ENCODE results near the gene SGPP2.

SGPP2 gene

DNA sequence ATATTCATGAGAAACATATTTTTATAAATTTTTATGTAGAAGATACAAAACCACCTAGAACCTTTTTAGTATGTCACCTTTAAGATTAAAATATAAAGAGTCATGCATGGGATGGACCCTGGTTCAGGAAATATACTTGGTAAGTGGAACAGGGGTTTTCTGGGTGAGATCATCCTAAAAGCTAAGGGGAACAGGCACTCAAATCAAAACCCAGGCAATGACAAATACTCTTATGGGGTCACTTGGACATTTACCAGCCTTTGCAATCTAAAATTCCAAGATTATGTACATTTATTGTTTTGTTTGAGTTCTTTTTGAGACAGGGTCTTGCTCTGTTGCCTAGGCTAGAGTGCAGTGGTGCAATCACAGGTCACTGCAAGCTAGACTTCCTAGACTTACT lies 65.8 kb downstream of the SGPP2 start:
- no peak overlapping the region for H3K4me3 ChIP-seq (ENCODE audit: low read depth in 1 of 5, low read length in 5 of 5)
- H3K9ac ChIP-seq (ENCODE audit: low read length in 5 of 5), result no peak overlapping the region
- no peaks in the 10 kb centered on the region for H3K36me3 ChIP-seq (ENCODE audit: control insufficient read depth in 5 of 5, insufficient read depth in 5 of 5, low read length in 5 of 5)
- no peaks in the 10 kb centered on the region for H3K27me3 ChIP-seq (ENCODE audit: control insufficient read depth in 5 of 5, insufficient read depth in 4 of 5, low read length in 5 of 5)
- no peak overlapping the region for H3K27ac ChIP-seq (ENCODE audit: low read depth, low read length)
- H3K9me3 ChIP-seq (ENCODE audit: control insufficient read depth in 5 of 5, low read length in 5 of 5), result no peaks in the 10 kb centered on the region
- H3K4me1 ChIP-seq (ENCODE audit: control insufficient read depth in 5 of 5, insufficient read depth in 5 of 5, low read length in 5 of 5), result peaks cover 0 to 17% (median 12%) of the 10 kb centered on the region in 5 donors

DNA sequence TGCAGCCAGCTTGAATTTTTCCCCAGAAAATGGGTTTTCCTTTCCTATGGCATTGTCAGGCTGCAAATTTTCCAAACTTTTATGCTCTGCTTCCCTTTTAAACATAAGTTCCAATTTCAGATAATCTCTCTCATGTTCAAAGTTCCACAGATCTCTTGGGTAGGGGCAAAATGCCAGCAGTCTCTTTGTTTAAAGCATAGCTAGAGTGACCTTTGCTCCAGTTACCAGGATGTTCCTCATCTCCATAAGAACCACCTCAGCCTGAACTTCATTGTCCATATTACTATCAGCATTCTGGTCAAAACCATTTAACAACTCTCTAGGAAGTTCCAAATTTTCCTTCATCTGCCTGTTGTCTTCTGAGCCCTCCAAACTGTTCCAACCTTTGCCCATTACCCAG lies 68.3 kb downstream of the SGPP2 start:
- Histone ChIP-seq H3K9me3 (ENCODE audit: control insufficient read depth in 5 of 5, low read length in 5 of 5) (no peaks in the 10 kb centered on the region), H3K27ac (ENCODE audit: low read depth, low read length) (no peak overlapping the region), H3K36me3 (ENCODE audit: control insufficient read depth in 5 of 5, insufficient read depth in 5 of 5, low read length in 5 of 5) (no peaks in the 10 kb centered on the region), H3K9ac (ENCODE audit: low read length in 5 of 5) (no peak overlapping the region), H3K4me3 (ENCODE audit: low read depth in 1 of 5, low read length in 5 of 5) (no peak overlapping the region), H3K4me1 (ENCODE audit: control insufficient read depth in 5 of 5, insufficient read depth in 5 of 5, low read length in 5 of 5) (peaks cover 0 to 3% (median 0%) of the 10 kb centered on the region in 5 donors), H3K27me3 (ENCODE audit: control insufficient read depth in 5 of 5, insufficient read depth in 4 of 5, low read length in 5 of 5) (no peaks in the 10 kb centered on the region)

DNA sequence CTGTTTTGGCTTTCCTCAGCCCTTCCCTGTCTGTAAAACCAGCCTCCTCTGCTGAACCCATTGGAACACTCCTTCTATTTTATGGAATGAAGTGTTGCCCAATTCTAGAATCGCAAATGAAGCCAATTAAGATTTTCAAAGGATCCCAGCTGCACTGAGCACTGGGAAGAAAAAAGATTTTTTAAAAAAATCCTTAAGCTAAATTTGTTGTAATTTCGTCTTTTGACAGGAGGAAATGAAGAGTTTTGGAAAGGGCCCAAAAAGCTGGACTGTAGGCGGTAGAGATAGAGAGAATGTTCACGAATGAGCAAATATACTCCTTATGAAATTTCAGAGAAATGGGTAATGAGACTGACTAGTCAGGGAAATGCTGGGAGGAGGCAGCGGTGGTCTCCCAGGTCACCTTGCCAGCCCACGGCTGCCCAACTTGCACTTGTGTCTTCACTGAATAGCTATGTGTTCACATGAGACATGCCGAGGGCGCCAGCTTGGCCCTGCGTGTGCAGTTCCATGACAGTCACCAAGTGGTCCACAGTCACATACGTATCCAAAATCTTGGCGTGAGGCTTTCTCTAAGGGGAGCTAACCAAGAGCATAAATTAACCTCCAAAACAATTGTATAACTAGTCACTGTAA lies 69.9 kb downstream of the SGPP2 start:
- H3K27ac ChIP-seq (ENCODE audit: low read depth, low read length), result no peak overlapping the region
- H3K9ac ChIP-seq (ENCODE audit: low read length in 5 of 5), result no peak overlapping the region
- no peak overlapping the region for H3K4me3 ChIP-seq (ENCODE audit: low read depth in 1 of 5, low read length in 5 of 5)
- H3K4me1 ChIP-seq (ENCODE audit: control insufficient read depth in 5 of 5, insufficient read depth in 5 of 5, low read length in 5 of 5), result peaks cover 0 to 3% (median 0%) of the 10 kb centered on the region in 5 donors
- H3K27me3 ChIP-seq (ENCODE audit: control insufficient read depth in 5 of 5, insufficient read depth in 4 of 5, low read length in 5 of 5), result no peaks in the 10 kb centered on the region
- H3K36me3 ChIP-seq (ENCODE audit: control insufficient read depth in 5 of 5, insufficient read depth in 5 of 5, low read length in 5 of 5), result no peaks in the 10 kb centered on the region
- H3K9me3 ChIP-seq (ENCODE audit: control insufficient read depth in 5 of 5, low read length in 5 of 5), result no peaks in the 10 kb centered on the region

DNA sequence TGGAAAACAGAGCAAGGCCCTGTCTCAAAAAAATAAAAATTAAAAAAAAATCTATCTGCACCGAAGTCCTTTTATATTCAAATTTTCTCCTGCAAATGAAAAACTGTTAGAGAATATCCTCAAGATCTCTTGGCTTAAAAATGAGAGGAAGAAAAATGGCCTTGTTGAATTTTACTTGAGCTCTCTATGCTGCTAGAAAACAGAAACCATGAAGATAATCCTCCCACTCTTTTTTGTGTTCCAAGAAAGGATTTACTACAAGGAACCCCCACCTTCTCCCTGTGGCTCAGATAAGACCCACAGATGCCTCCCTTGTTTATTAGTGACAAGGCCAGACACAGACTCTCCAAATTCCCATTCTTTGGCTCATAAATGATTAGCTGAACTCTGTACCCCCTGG lies 71.0 kb downstream of the SGPP2 start:
- H3K36me3 ChIP-seq (ENCODE audit: control insufficient read depth in 5 of 5, insufficient read depth in 5 of 5, low read length in 5 of 5), result no peaks in the 10 kb centered on the region
- H3K4me1 ChIP-seq (ENCODE audit: control insufficient read depth in 5 of 5, insufficient read depth in 5 of 5, low read length in 5 of 5), result peaks cover 0 to 3% (median 0%) of the 10 kb centered on the region in 5 donors
- no peak overlapping the region for H3K27ac ChIP-seq (ENCODE audit: low read depth, low read length)
- no peak overlapping the region for H3K4me3 ChIP-seq (ENCODE audit: low read depth in 1 of 5, low read length in 5 of 5)
- H3K9ac ChIP-seq (ENCODE audit: low read length in 5 of 5), result no peak overlapping the region
- H3K9me3 ChIP-seq (ENCODE audit: control insufficient read depth in 5 of 5, low read length in 5 of 5), result no peaks in the 10 kb centered on the region
- no peaks in the 10 kb centered on the region for H3K27me3 ChIP-seq (ENCODE audit: control insufficient read depth in 5 of 5, insufficient read depth in 4 of 5, low read length in 5 of 5)

DNA sequence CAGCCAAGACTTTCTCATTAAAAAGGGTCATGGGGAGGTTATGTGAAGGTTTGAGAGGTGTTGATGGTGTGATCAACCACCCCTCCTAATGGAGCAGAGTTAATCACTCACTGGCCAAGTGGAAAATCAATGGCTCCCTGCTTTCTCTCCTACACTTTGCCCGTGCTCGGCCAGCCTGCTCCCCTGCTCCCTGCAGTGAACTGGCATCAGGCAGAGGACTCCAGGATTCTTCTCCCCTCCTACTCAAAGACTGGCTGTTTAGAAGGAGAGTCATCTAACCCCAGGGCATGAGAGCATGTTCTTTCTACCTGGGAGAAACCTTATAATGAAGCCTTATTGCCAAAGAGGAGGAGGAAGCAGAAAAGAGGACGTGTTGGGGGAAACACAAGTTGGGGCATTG lies 74.9 kb downstream of the SGPP2 start:
- Histone ChIP-seq H3K27me3 (ENCODE audit: control insufficient read depth in 5 of 5, insufficient read depth in 4 of 5, low read length in 5 of 5) (no peaks in the 10 kb centered on the region), H3K4me3 (ENCODE audit: low read depth in 1 of 5, low read length in 5 of 5) (no peak overlapping the region), H3K9ac (ENCODE audit: low read length in 5 of 5) (no peak overlapping the region), H3K27ac (ENCODE audit: low read depth, low read length) (no peak overlapping the region), H3K4me1 (ENCODE audit: control insufficient read depth in 5 of 5, insufficient read depth in 5 of 5, low read length in 5 of 5) (peaks cover 0 to 3% (median 0%) of the 10 kb centered on the region in 5 donors), H3K9me3 (ENCODE audit: control insufficient read depth in 5 of 5, low read length in 5 of 5) (no peaks in the 10 kb centered on the region), H3K36me3 (ENCODE audit: control insufficient read depth in 5 of 5, insufficient read depth in 5 of 5, low read length in 5 of 5) (no peaks in the 10 kb centered on the region)

DNA sequence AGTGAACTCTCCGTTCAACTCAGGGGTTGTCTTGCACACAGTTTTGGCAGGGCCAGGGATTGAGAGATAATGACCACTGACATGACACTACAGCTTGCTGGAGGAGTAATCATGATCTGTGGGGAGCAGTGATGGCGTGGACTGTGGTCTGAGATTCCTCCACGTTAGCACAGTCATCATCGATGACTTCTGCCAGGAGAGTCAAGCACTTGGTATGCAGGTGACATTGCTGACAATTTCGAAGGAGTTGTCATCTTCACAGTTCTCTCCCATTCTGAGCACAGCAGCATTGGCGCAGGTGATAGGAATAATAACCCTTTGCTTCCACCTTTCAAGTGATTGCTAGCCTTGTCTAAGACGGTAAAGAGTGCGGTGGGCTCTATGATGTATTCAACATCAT lies 79.8 kb downstream of the SGPP2 start:
- H3K36me3 ChIP-seq (ENCODE audit: control insufficient read depth in 5 of 5, insufficient read depth in 5 of 5, low read length in 5 of 5), result no peaks in the 10 kb centered on the region
- H3K4me3 ChIP-seq (ENCODE audit: low read depth in 1 of 5, low read length in 5 of 5), result no peak overlapping the region
- H3K9ac ChIP-seq (ENCODE audit: low read length in 5 of 5), result no peak overlapping the region
- H3K27ac ChIP-seq (ENCODE audit: low read depth, low read length), result no peak overlapping the region
- no peaks in the 10 kb centered on the region for H3K27me3 ChIP-seq (ENCODE audit: control insufficient read depth in 5 of 5, insufficient read depth in 4 of 5, low read length in 5 of 5)
- H3K4me1 ChIP-seq (ENCODE audit: control insufficient read depth in 5 of 5, insufficient read depth in 5 of 5, low read length in 5 of 5), result peaks cover 0 to 2% (median 0%) of the 10 kb centered on the region in 5 donors
- no peaks in the 10 kb centered on the region for H3K9me3 ChIP-seq (ENCODE audit: control insufficient read depth in 5 of 5, low read length in 5 of 5)

DNA sequence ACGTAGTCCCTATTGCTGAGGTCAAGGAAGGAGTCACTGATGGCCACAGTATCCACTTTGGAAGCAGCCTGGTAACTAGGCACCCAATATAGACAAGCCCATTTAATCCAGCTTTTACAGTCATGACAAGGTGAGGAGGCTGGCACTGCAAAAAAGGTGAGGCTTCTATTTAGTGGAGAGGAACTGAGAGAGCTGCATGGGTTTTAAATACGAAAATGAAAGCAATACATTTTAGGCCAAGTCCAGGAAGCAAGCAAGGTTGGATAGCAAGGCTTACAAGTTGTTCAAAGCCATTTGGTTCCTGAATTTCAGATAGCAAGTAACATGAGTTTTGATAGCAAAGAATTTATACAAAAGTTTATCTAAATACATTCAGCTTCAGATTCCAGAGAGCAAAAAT lies 80.4 kb downstream of the SGPP2 start:
- Histone ChIP-seq H3K27ac (ENCODE audit: low read depth, low read length) (no peak overlapping the region), H3K36me3 (ENCODE audit: control insufficient read depth in 5 of 5, insufficient read depth in 5 of 5, low read length in 5 of 5) (no peaks in the 10 kb centered on the region), H3K9me3 (ENCODE audit: control insufficient read depth in 5 of 5, low read length in 5 of 5) (no peaks in the 10 kb centered on the region), H3K9ac (ENCODE audit: low read length in 5 of 5) (no peak overlapping the region), H3K27me3 (ENCODE audit: control insufficient read depth in 5 of 5, insufficient read depth in 4 of 5, low read length in 5 of 5) (no peaks in the 10 kb centered on the region), H3K4me3 (ENCODE audit: low read depth in 1 of 5, low read length in 5 of 5) (no peak overlapping the region), H3K4me1 (ENCODE audit: control insufficient read depth in 5 of 5, insufficient read depth in 5 of 5, low read length in 5 of 5) (peaks cover 0 to 2% (median 0%) of the 10 kb centered on the region in 5 donors)

DNA sequence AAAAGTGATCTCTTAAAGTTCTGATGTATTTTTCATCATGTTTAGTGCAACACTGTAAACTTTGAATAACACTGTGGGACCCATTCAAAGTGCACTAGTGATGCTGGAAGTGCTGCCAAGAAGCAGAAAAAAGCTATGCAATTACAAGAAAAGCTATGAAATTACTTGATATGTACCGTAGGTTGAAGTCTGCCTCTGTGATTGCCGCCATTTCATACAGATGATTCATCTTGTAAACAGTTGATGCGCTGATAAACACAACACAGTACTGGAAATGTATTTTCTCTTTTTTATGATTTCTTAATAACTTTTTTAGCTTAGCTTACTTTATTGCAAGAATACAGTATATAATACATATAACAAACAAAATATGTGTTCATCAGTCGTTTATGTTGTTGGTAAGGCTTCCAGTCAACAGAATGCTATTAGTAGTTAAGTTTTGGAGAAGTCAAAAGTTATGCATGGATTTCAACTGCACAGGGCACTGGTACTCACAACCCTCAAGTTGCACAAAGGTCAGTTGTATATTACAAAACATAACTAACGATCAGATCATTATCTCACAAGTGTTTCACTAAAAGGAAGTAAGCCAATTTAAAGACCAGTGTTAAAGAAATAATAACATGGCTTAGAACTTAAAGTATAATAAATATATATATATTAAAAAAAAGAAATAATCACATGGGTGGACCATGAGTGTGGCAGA lies 82.0 kb downstream of the SGPP2 start:
- no peaks in the 10 kb centered on the region for H3K36me3 ChIP-seq (ENCODE audit: control insufficient read depth in 5 of 5, insufficient read depth in 5 of 5, low read length in 5 of 5)
- no peaks in the 10 kb centered on the region for H3K27me3 ChIP-seq (ENCODE audit: control insufficient read depth in 5 of 5, insufficient read depth in 4 of 5, low read length in 5 of 5)
- peaks cover 0 to 2% (median 0%) of the 10 kb centered on the region in 5 donors for H3K4me1 ChIP-seq (ENCODE audit: control insufficient read depth in 5 of 5, insufficient read depth in 5 of 5, low read length in 5 of 5)
- no peak overlapping the region for H3K4me3 ChIP-seq (ENCODE audit: low read depth in 1 of 5, low read length in 5 of 5)
- no peak overlapping the region for H3K9ac ChIP-seq (ENCODE audit: low read length in 5 of 5)
- no peaks in the 10 kb centered on the region for H3K9me3 ChIP-seq (ENCODE audit: control insufficient read depth in 5 of 5, low read length in 5 of 5)
- no peak overlapping the region for H3K27ac ChIP-seq (ENCODE audit: low read depth, low read length)

DNA sequence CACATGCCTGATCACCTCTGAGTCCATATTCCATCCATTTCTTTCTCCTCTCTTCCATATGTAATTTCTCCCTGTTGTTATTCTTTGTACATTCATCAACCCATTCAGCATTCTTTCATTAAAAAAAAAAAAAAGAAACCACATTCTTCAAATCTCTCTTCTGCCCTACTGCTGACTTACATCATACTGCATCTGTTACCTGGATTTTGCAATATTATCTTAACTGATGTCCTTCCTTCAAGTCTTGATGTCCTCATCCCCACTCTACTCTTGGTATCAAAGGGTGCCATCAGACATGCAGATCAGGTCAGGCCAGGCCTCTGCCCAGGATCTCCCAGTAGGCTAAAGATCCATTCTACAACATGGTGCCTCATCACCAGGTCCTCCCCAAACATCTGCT lies 90.6 kb downstream of the SGPP2 start:
- no peak overlapping the region for H3K4me3 ChIP-seq (ENCODE audit: low read depth in 1 of 5, low read length in 5 of 5)
- H3K9ac ChIP-seq (ENCODE audit: low read length in 5 of 5), result no peak overlapping the region
- H3K9me3 ChIP-seq (ENCODE audit: control insufficient read depth in 5 of 5, low read length in 5 of 5), result no peaks in the 10 kb centered on the region
- H3K27ac ChIP-seq (ENCODE audit: low read depth, low read length), result no peak overlapping the region
- no peaks in the 10 kb centered on the region for H3K27me3 ChIP-seq (ENCODE audit: control insufficient read depth in 5 of 5, insufficient read depth in 4 of 5, low read length in 5 of 5)
- peaks cover 3 to 9% (median 4%) of the 10 kb centered on the region in 5 donors for H3K4me1 ChIP-seq (ENCODE audit: control insufficient read depth in 5 of 5, insufficient read depth in 5 of 5, low read length in 5 of 5)
- no peaks in the 10 kb centered on the region for H3K36me3 ChIP-seq (ENCODE audit: control insufficient read depth in 5 of 5, insufficient read depth in 5 of 5, low read length in 5 of 5)

DNA sequence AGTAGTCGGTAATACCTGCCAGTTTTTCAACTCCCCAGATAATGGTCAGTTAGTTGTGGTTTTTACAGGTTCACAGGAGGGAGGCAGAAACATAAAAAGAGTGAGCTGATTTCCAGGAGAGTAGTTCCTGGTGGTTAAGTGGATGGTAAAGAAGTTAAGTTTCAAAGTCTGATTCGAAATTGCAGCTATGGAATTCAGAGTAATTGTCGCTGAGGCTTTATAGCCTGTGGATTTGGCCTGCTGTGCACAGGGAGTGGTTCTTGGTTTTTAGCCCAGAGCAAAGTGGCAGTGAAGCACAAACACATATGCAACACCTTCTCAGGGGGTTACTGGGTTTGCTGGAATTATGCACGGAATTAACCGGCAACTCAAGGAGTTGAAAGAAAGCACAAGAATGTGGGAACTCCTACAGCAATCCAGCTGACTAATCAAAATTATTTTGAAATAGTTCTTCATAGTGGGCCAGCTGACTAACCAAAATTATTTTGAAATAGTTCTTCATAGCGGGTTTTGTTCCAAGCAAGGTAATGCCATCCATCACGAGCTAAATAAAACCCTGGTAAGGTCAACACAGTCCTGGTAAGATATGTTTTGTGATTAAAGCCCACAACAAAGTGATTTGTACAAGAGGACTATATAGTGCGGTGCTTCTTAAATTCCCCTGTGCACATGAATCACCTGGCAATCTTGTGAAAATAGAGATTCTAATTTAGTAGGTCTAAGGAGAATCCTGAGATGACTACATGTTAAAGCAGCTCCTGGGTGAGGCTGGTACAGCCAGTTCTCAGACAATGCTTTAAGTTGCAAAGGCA lies 94.4 kb downstream of the SGPP2 start:
- Histone ChIP-seq H3K27ac (ENCODE audit: low read depth, low read length) (no peak overlapping the region), H3K27me3 (ENCODE audit: control insufficient read depth in 5 of 5, insufficient read depth in 4 of 5, low read length in 5 of 5) (no peaks in the 10 kb centered on the region), H3K9me3 (ENCODE audit: control insufficient read depth in 5 of 5, low read length in 5 of 5) (no peaks in the 10 kb centered on the region), H3K9ac (ENCODE audit: low read length in 5 of 5) (no peak overlapping the region), H3K4me1 (ENCODE audit: control insufficient read depth in 5 of 5, insufficient read depth in 5 of 5, low read length in 5 of 5) (peaks cover 3 to 9% (median 4%) of the 10 kb centered on the region in 5 donors), H3K36me3 (ENCODE audit: control insufficient read depth in 5 of 5, insufficient read depth in 5 of 5, low read length in 5 of 5) (no peaks in the 10 kb centered on the region), H3K4me3 (ENCODE audit: low read depth in 1 of 5, low read length in 5 of 5) (no peak overlapping the region)

Data from subcutaneous abdominal adipose tissue (tissue), 5 donors.